HepG2 (cell line): Measurements from ENCODE around the gene TXNRD2. TPM values are rescaled to one million over a fixed set of nuclear protein-coding genes. Genes with fewer than 3 reads are reported as not detected.

Experiments
- ARNTL ChIP-seq: sonication (generic); formaldehyde crosslinking; IDR thresholded peaks from 2 replicates; pipeline ENCODE4 v1.4.0; 2020; ENCODE audit warnings: mild to moderate bottlenecking, missing genetic modification reagents
- CC2D1A ChIP-seq: sonication (generic); formaldehyde crosslinking; IDR thresholded peaks from 2 replicates; pipeline ENCODE4 v1.8.1; 2023; ENCODE audit warnings: mild to moderate bottlenecking, missing genetic modification reagents
- CHD2 ChIP-seq: IDR thresholded peaks from 2 replicates; pipeline ENCODE4 v1.6.1; 2011; ENCODE audit warnings: low read depth, low read length, improper control_type of control experiment
- DNMT1 ChIP-seq: sonication (generic); formaldehyde crosslinking; IDR thresholded peaks from 2 replicates; pipeline ENCODE4 v1.5.1; 2020; ENCODE audit warnings: mild to moderate bottlenecking, missing genetic modification reagents
- ETV6 ChIP-seq: sonication (generic); formaldehyde crosslinking; conservative IDR thresholded peaks from 2 replicates; pipeline ENCODE4 v1.4.0; 2020; ENCODE audit warnings: missing genetic modification reagents
- FOXK2 ChIP-seq: fragments of 450-650 bp; IDR thresholded peaks from 2 replicates; pipeline ENCODE4 v1.6.1; 2016
- HIVEP1 ChIP-seq: sonication (generic); formaldehyde crosslinking; IDR thresholded peaks from 2 replicates; pipeline ENCODE4 v1.4.0; 2020; ENCODE audit warnings: mild to moderate bottlenecking, missing genetic modification reagents
- IKZF1 ChIP-seq: fragments of 450-650 bp; IDR thresholded peaks from 2 replicates; pipeline ENCODE4 v1.7.1; 2016
- IKZF4 ChIP-seq: sonication (generic); formaldehyde crosslinking; IDR thresholded peaks from 2 replicates; pipeline ENCODE4 v1.5.1; 2020; ENCODE audit warnings: borderline replicate concordance, mild to moderate bottlenecking, low read depth, missing genetic modification reagents; ENCODE audit errors: not compliant biosample characterization
- ISL2 ChIP-seq: sonication (generic); formaldehyde crosslinking; IDR thresholded peaks from 2 replicates; pipeline ENCODE4 v1.5.0; 2020; ENCODE audit warnings: missing genetic modification reagents
- KLF13 ChIP-seq: sonication (generic); formaldehyde crosslinking; IDR thresholded peaks from 2 replicates; pipeline ENCODE4 v1.4.0; 2020; ENCODE audit warnings: mild to moderate bottlenecking, missing genetic modification reagents
- MTF2 ChIP-seq: sonication (generic); formaldehyde crosslinking; IDR thresholded peaks from 2 replicates; pipeline ENCODE4 v1.5.0; 2020; ENCODE audit warnings: missing genetic modification reagents, borderline replicate concordance
- NFIB ChIP-seq: sonication (generic); formaldehyde crosslinking; IDR thresholded peaks from 2 replicates; pipeline ENCODE4 v1.9.0; 2021; ENCODE audit warnings: missing genetic modification reagents, mild to moderate bottlenecking, borderline replicate concordance
- NFIC ChIP-seq: IDR thresholded peaks from 2 replicates; pipeline ENCODE4 v1.6.1; 2012; ENCODE audit warnings: mild to moderate bottlenecking, low read length, inconsistent platforms
- PCBP2 ChIP-seq: fragments of 200-400 bp; formaldehyde crosslinking; optimal IDR thresholded peaks from 2 replicates; pipeline ENCODE3; 2018; ENCODE audit warnings: low read length, low read depth; ENCODE audit not compliant: poor library complexity, severe bottlenecking
- POLR2AphosphoS5 ChIP-seq: IDR thresholded peaks from 2 replicates; pipeline ENCODE4 v1.6.1; 2012; ENCODE audit warnings: low read depth, low read length
- RBFOX2 ChIP-seq: fragments of 200-400 bp; formaldehyde crosslinking; IDR thresholded peaks from 2 replicates; pipeline ENCODE4 v1.6.1; 2017; ENCODE audit warnings: low read depth, mild to moderate bottlenecking, low read length
- SIN3B ChIP-seq: fragments of 150-350 bp; IDR thresholded peaks from 2 replicates; pipeline ENCODE4 v1.6.1; 2014; ENCODE audit warnings: low read length
- SRSF9 ChIP-seq: fragments of 200-400 bp; formaldehyde crosslinking; IDR thresholded peaks from 2 replicates; pipeline ENCODE4 v1.6.1; 2018; ENCODE audit warnings: borderline replicate concordance, mild to moderate bottlenecking, low read depth, low read length; ENCODE audit not compliant: insufficient read depth, poor library complexity, severe bottlenecking
- TARDBP ChIP-seq: sonication (generic); formaldehyde crosslinking; IDR thresholded peaks from 2 replicates; pipeline ENCODE4 v1.8.0; 2022; ENCODE audit warnings: mild to moderate bottlenecking, missing genetic modification reagents
- THYN1 ChIP-seq: sonication (generic); formaldehyde crosslinking; IDR thresholded peaks from 2 replicates; pipeline ENCODE4 v1.8.1; 2023; ENCODE audit warnings: low read depth, mild to moderate bottlenecking, moderate library complexity, missing genetic modification reagents, borderline replicate concordance
- TRIM22 ChIP-seq: fragments of 450-650 bp; IDR thresholded peaks from 2 replicates; pipeline ENCODE4 v1.6.1; 2017
- ZEB1 ChIP-seq: IDR thresholded peaks from 2 replicates; pipeline ENCODE4 v1.6.1; 2012; ENCODE audit warnings: mild to moderate bottlenecking, low read depth, inconsistent platforms; ENCODE audit not compliant: insufficient replicate concordance
- ZFP62 ChIP-seq: sonication (generic); formaldehyde crosslinking; IDR thresholded peaks from 2 replicates; pipeline ENCODE4 v1.4.0; 2020; ENCODE audit warnings: missing genetic modification reagents
- ZMAT3 ChIP-seq: sonication (generic); formaldehyde crosslinking; conservative IDR thresholded peaks from 2 replicates; pipeline ENCODE4 v1.7.0; 2021; ENCODE audit warnings: missing genetic modification reagents
- ZNF12 ChIP-seq: sonication (generic); formaldehyde crosslinking; IDR thresholded peaks from 2 replicates; pipeline ENCODE4 v1.5.0; 2020; ENCODE audit warnings: missing genetic modification reagents
- ZNF232 ChIP-seq: sonication (generic); formaldehyde crosslinking; IDR thresholded peaks from 2 replicates; pipeline ENCODE4 v1.4.0; 2020; ENCODE audit warnings: missing genetic modification reagents, borderline replicate concordance
- ZNF329 ChIP-seq: sonication (generic); formaldehyde crosslinking; IDR thresholded peaks from 2 replicates; pipeline ENCODE4 v1.9.0; 2021; ENCODE audit warnings: low read depth, mild to moderate bottlenecking, missing genetic modification reagents
- ZNF333 ChIP-seq: sonication (generic); formaldehyde crosslinking; IDR thresholded peaks from 2 replicates; pipeline ENCODE4 v1.4.0; 2020; ENCODE audit warnings: mild to moderate bottlenecking, missing genetic modification reagents, borderline replicate concordance
- ZNF546 ChIP-seq: sonication (generic); formaldehyde crosslinking; conservative IDR thresholded peaks from 2 replicates; pipeline ENCODE4 v1.8.1; 2023; ENCODE audit warnings: mild to moderate bottlenecking, missing genetic modification reagents
- ZNF670 ChIP-seq: sonication (generic); formaldehyde crosslinking; IDR thresholded peaks from 2 replicates; pipeline ENCODE4 v1.8.0; 2022; ENCODE audit warnings: mild to moderate bottlenecking, missing genetic modification reagents, borderline replicate concordance
- ZNF720 ChIP-seq: sonication (generic); formaldehyde crosslinking; IDR thresholded peaks from 2 replicates; pipeline ENCODE4 v1.4.0; 2020; ENCODE audit warnings: missing genetic modification reagents
- ZNF777 ChIP-seq: sonication (generic); formaldehyde crosslinking; IDR thresholded peaks from 2 replicates; pipeline ENCODE4 v1.4.0; 2020; ENCODE audit warnings: missing genetic modification reagents
- polyA plus RNA-seq, 8 experiments: library from polyadenylated mRNA; depleted of rRNA in 3 of 8; stranded (reverse) in 7 of 8; unstranded in 1 of 8; fragments of >200 nt; fragmentation: Illumina TruSeq in 4 of 8; extraction: Trizol in 4 of 8; gene quantifications; 2 replicates each; pipeline versions ENCODE4 v1.2.1 to v1.2.3, GENCODE V29; 2011 to 2016; ENCODE audit warnings: low read depth in 4 of 8, missing spikeins in 1 of 8, mixed read lengths in 1 of 8; ENCODE audit not compliant: insufficient read depth in 1 of 8
- total RNA-seq, 5 experiments: library from RNA; depleted of rRNA; stranded (reverse); fragments of >200 nt; fragmentation: Illumina TruSeq; extraction: Trizol; gene quantifications; 2 replicates each; pipeline ENCODE4 v1.2.3, GENCODE V29; 2016; ENCODE audit warnings: low read depth in 1 of 5

The TXNRD2 gene
- total and polyA plus RNA-seq, 2 of the 13 experiments (the other 11 are each of a cell fraction or from before 2014, with no cell fraction given) = 17.5 to 18.6 TPM

- TF ChIP-seq ZEB1 (no peak), PCBP2 (no peak), POLR2AphosphoS5 (peak; percentile 89), ZNF670 (CRISPR knock-in tag) (0 out of 2 replicates have a peak, but pooled peaks have one; percentile 41), IKZF1 (no peak), SIN3B (no peak), FOXK2 (no peak), CHD2 (no peak), NFIB (CRISPR knock-in tag) (no peak), NFIC (no peak), ZNF12 (peak; percentile 39; the same call in 1 of the 2 replicates), ZNF777 (CRISPR knock-in tag) (peak; percentile 80; the same call in 1 of the 2 replicates), TARDBP (peak; percentile 62), ZNF546 (CRISPR knock-in tag) (peak; percentile 85), ZNF232 (0 out of 2 replicates have a peak, but pooled peaks have one; percentile 73), MTF2 (CRISPR knock-in tag) (peak; percentile 93; the same call in 1 of the 2 replicates), RBFOX2 (peak; percentile 99), SRSF9 (no peak), ZNF333 (CRISPR knock-in tag) (no peak; the same call in none of the 2 replicates), HIVEP1 (CRISPR knock-in tag) (peak; percentile 74; the same call in 1 of the 2 replicates), CC2D1A (CRISPR knock-in tag) (no peak), ZNF329 (CRISPR knock-in tag) (peak; percentile 71), ZMAT3 (CRISPR knock-in tag) (peak; percentile 79; the same call in 1 of the 2 replicates), DNMT1 (no peak), IKZF4 (CRISPR knock-in tag) (peak; percentile 92), ISL2 (peak; percentile 60), THYN1 (CRISPR knock-in tag) (no peak), TRIM22 (no peak), ARNTL (CRISPR knock-in tag) (peak; percentile 66; the same call in 1 of the 2 replicates), ETV6 (CRISPR knock-in tag) (no peak), ZFP62 (CRISPR knock-in tag) (no peak), KLF13 (CRISPR knock-in tag) (peak; percentile 49; the same call in 1 of the 2 replicates), ZNF720 (no peak)
Measured at GRCh38 chr22:19854778-19855503, 86.7 kb downstream of the TXNRD2 start, which contains the start of the genes GNB1L and RTL10 (continued).
